H9 (cell line): Measurements from ENCODE around the gene CD28. TPM values are rescaled to one million over a fixed set of nuclear protein-coding genes. Genes with fewer than 3 reads are reported as not detected.

Experiments
- DNase-seq: peaks from one replicate; pipeline ENCODE4 v3.0.0-alpha.2; 2017
- H2AFZ ChIP-seq: one replicate; pipeline ENCODE4 v1.6.1; 2013; ENCODE audit warnings: mild to moderate bottlenecking, low read length, control low read depth, moderate library complexity
- H2AK5ac ChIP-seq: 2 replicates; pipeline ENCODE4 v1.6.1; 2013; ENCODE audit warnings: low read length, control low read depth, mixed read lengths; ENCODE audit not compliant: insufficient read length
- H2BK120ac ChIP-seq: one replicate; pipeline ENCODE4 v1.6.1; 2013; ENCODE audit warnings: low read depth, mild to moderate bottlenecking, low read length, control low read depth, inconsistent platforms; ENCODE audit not compliant: poor library complexity, severe bottlenecking
- H2BK12ac ChIP-seq: 2 replicates; pipeline ENCODE4 v1.6.1; 2013; ENCODE audit warnings: low read length, control low read depth, mixed read lengths, low read depth; ENCODE audit not compliant: insufficient read length
- H2BK15ac ChIP-seq: 2 replicates; pipeline ENCODE4 v1.6.1; 2013; ENCODE audit warnings: low read depth, low read length, control low read depth
- H2BK20ac ChIP-seq: one replicate; pipeline ENCODE4 v1.6.1; 2013; ENCODE audit warnings: low read depth, mild to moderate bottlenecking, low read length, control low read depth, inconsistent platforms; ENCODE audit not compliant: poor library complexity, severe bottlenecking
- H2BK5ac ChIP-seq: 2 replicates; pipeline ENCODE4 v1.6.1; 2013; ENCODE audit warnings: low read length, control low read depth, mixed read lengths; ENCODE audit not compliant: insufficient read length
- H3K14ac ChIP-seq: 2 replicates; pipeline ENCODE4 v1.6.1; 2013; ENCODE audit warnings: low read length, control low read depth; ENCODE audit not compliant: insufficient read depth
- H3K18ac ChIP-seq: 2 replicates; pipeline ENCODE4 v1.6.1; 2013; ENCODE audit warnings: low read depth, mild to moderate bottlenecking, mixed read lengths, low read length, control low read depth; ENCODE audit not compliant: insufficient read length
- H3K23ac ChIP-seq: 2 replicates; pipeline ENCODE4 v1.6.1; 2013; ENCODE audit warnings: low read length, control low read depth, mixed read lengths, low read depth; ENCODE audit not compliant: insufficient read length
- H3K23me2 ChIP-seq: 2 replicates; pipeline ENCODE4 v1.6.1; 2013; ENCODE audit warnings: low read depth, mild to moderate bottlenecking, mixed read lengths, low read length, control low read depth; ENCODE audit not compliant: insufficient read length, poor library complexity, severe bottlenecking
- H3K27ac ChIP-seq: 2 replicates; pipeline ENCODE4 v1.5.1; 2013; ENCODE audit warnings: low read length, control low read depth, mixed read lengths, low read depth; ENCODE audit not compliant: insufficient read length
- H3K27me3 ChIP-seq: 2 replicates; pipeline ENCODE4 v1.6.1; 2013; ENCODE audit warnings: low read length, control low read depth, inconsistent platforms; ENCODE audit not compliant: insufficient read depth
- H3K4ac ChIP-seq: 2 replicates; pipeline ENCODE4 v1.6.1; 2013; ENCODE audit warnings: low read depth, mild to moderate bottlenecking, control low read depth, inconsistent platforms, low read length, moderate library complexity
- H3K4me1 ChIP-seq: 2 replicates; pipeline ENCODE4 v1.6.1; 2013; ENCODE audit warnings: low read length, control low read depth, inconsistent platforms; ENCODE audit not compliant: insufficient read depth
- H3K4me2 ChIP-seq: 2 replicates; pipeline ENCODE4 v1.6.1; 2013; ENCODE audit warnings: low read length, control low read depth, mixed read lengths; ENCODE audit not compliant: insufficient read length, insufficient read depth
- H3K56ac ChIP-seq: 2 replicates; pipeline ENCODE4 v1.6.1; 2013; ENCODE audit warnings: low read depth, mild to moderate bottlenecking, mixed read lengths, low read length, control low read depth; ENCODE audit not compliant: insufficient read length
- H3K79me1 ChIP-seq: 2 replicates; pipeline ENCODE4 v1.6.1; 2013; ENCODE audit warnings: low read depth, mild to moderate bottlenecking, moderate library complexity, low read length, control low read depth, inconsistent platforms; ENCODE audit not compliant: insufficient read depth, poor library complexity, severe bottlenecking
- H3K79me2 ChIP-seq: 2 replicates; pipeline ENCODE4 v1.6.1; 2013; ENCODE audit warnings: low read length, control low read depth, inconsistent platforms; ENCODE audit not compliant: insufficient read depth
- H3K9ac ChIP-seq: 2 replicates; pipeline ENCODE4 v1.6.1; 2013; ENCODE audit warnings: low read length, control low read depth, mixed read lengths; ENCODE audit not compliant: insufficient read length; ENCODE audit errors: extremely low read depth
- H3K9me3 ChIP-seq: one replicate; pipeline ENCODE4 v1.6.1; 2013; ENCODE audit warnings: low read depth, low read length, inconsistent platforms; ENCODE audit not compliant: control insufficient read depth
- H3T11ph ChIP-seq: one replicate; pipeline ENCODE4 v1.6.1; 2013; ENCODE audit warnings: mild to moderate bottlenecking, low read length, control low read depth, inconsistent platforms
- H4K20me1 ChIP-seq: one replicate; pipeline ENCODE4 v1.6.1; 2013; ENCODE audit not compliant: control insufficient read depth, insufficient read length, insufficient read depth
- H4K5ac ChIP-seq: 2 replicates; pipeline ENCODE4 v1.6.1; 2013; ENCODE audit warnings: low read depth, mild to moderate bottlenecking, mixed read lengths, low read length, control low read depth; ENCODE audit not compliant: insufficient read length
- H4K8ac ChIP-seq: replicated peaks from 2 replicates; pipeline ENCODE4 v1.6.1; 2013; ENCODE audit warnings: low read length, control low read depth, mixed read lengths, low read depth; ENCODE audit not compliant: insufficient read length
- H4K91ac ChIP-seq: 2 replicates; pipeline ENCODE4 v1.6.1; 2013; ENCODE audit warnings: low read depth, mild to moderate bottlenecking, moderate library complexity, mixed read lengths, low read length, control low read depth; ENCODE audit not compliant: insufficient read length
- H3K27ac Mint-ChIP-seq, 3 experiments: 2 replicates in 2 of 3; 3 replicates in 1 of 3; pipeline ENCODE4 v1.8.0; 2020 to 2021; ENCODE audit warnings: mixed read lengths in 3 of 3, mild to moderate bottlenecking in 1 of 3, moderate library complexity in 1 of 3
- H3K27me3 Mint-ChIP-seq: 2 replicates; pipeline ENCODE4 v1.8.0; 2021; ENCODE audit warnings: low read depth, mild to moderate bottlenecking, moderate library complexity, mixed read lengths
- H3K36me3 Mint-ChIP-seq, 3 experiments: 2 replicates in 2 of 3; 3 replicates in 1 of 3; pipeline ENCODE4 v1.8.0; 2020 to 2021; ENCODE audit warnings: low read depth in 3 of 3, mixed read lengths in 3 of 3; ENCODE audit not compliant: insufficient read depth in 1 of 3
- H3K4me1 Mint-ChIP-seq, 2 experiments: 2 replicates each; pipeline ENCODE4 v1.8.0; 2020; ENCODE audit warnings: mixed read lengths in 2 of 2
- H3K4me3 Mint-ChIP-seq, 2 experiments: 2 replicates in 1 of 2; 3 replicates in 1 of 2; pipeline ENCODE4 v1.8.0; 2020 to 2021; ENCODE audit warnings: mild to moderate bottlenecking in 2 of 2, mixed read lengths in 2 of 2, moderate library complexity in 1 of 2
- H3K9me3 Mint-ChIP-seq, 2 experiments: 2 replicates in 1 of 2; 3 replicates in 1 of 2; pipeline ENCODE4 v1.8.0; 2020; ENCODE audit warnings: mild to moderate bottlenecking in 2 of 2, mixed read lengths in 2 of 2, moderate library complexity in 1 of 2
- WGBS: extraction: QIAGEN DNeasy Blood & Tissue Kit; methylation state at CpG from one replicate; pipeline ENCODE4 v1.1.7; 2013; ENCODE audit warnings: missing lambda C conversion rate, low lambda C conversion rate, mixed read lengths; ENCODE audit not compliant: insufficient read length; ENCODE audit errors: extremely low coverage; 5-methylcytosine and 5-hydroxymethylcytosine counted together
- total RNA-seq: library from RNA; stranded (reverse); gene quantifications from 2 replicates; pipeline ENCODE4 v1.2.1, GENCODE V29; 2021
- TF ChIP-seq, protein P1 (sequence below): fragments of 200-600 bp; sonication (generic); conservative IDR thresholded peaks from 3 replicates; pipeline ENCODE4 v1.8.0; 2021; ENCODE audit warnings: antibody characterized with exemption, mild to moderate bottlenecking

CD28 gene
- total RNA-seq, 1 experiment from 2014 or later: not detected

DNA sequence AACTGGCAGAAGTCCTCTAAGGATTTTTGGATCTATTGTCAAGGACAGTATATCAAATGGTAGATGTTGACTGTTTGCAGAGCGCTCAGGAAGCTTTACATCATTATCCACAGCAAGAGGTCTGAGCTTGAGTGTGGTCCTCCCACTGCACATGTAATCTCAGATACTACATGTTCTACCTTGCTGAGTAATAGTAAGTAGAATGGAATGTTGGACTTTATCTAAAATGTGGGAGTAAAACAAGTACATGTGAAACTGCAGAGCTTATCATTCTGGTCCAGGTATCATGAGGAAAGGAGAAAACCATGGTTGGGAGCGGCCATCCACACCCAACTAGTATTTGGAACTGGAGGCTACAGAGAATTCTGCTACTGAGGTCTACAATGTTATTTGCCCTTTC, 19.3 kb upstream of the CD28 start:
- no peaks in the 10 kb centered on the region for H3K27me3 ChIP-seq
- TF ChIP-seq, protein P1, sequence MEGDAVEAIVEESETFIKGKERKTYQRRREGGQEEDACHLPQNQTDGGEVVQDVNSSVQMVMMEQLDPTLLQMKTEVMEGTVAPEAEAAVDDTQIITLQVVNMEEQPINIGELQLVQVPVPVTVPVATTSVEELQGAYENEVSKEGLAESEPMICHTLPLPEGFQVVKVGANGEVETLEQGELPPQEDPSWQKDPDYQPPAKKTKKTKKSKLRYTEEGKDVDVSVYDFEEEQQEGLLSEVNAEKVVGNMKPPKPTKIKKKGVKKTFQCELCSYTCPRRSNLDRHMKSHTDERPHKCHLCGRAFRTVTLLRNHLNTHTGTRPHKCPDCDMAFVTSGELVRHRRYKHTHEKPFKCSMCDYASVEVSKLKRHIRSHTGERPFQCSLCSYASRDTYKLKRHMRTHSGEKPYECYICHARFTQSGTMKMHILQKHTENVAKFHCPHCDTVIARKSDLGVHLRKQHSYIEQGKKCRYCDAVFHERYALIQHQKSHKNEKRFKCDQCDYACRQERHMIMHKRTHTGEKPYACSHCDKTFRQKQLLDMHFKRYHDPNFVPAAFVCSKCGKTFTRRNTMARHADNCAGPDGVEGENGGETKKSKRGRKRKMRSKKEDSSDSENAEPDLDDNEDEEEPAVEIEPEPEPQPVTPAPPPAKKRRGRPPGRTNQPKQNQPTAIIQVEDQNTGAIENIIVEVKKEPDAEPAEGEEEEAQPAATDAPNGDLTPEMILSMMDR: no peak
- no peak overlapping the region for H2BK12ac ChIP-seq
- no peak overlapping the region for H2BK5ac ChIP-seq
- H4K20me1 ChIP-seq: no peaks in the 10 kb centered on the region
- H3K23ac ChIP-seq: no peak overlapping the region
- no peak overlapping the region for H3K27ac ChIP-seq
- H2BK20ac ChIP-seq: no peak overlapping the region
- no peak overlapping the region for H3T11ph ChIP-seq
- H3K79me1 ChIP-seq: no peaks in the 10 kb centered on the region
- WGBS: no CpG with 5 or more reads among the region's 2 CpGs
- no peak overlapping the region for H3K4ac ChIP-seq
- no peaks in the 10 kb centered on the region for H3K23me2 ChIP-seq
- Mint-ChIP-seq H3K9me3 (no peaks in the 10 kb centered on the region), H3K27ac (no peak overlapping the region), H3K27me3 (no peaks in the 10 kb centered on the region), H3K36me3 (no peaks in the 10 kb centered on the region), H3K4me3 (no peak overlapping the region), H3K4me1 (peaks cover 6 to 11% of the 10 kb centered on the region in 2 experiments)
- H4K5ac ChIP-seq: no peak overlapping the region
- H4K8ac ChIP-seq: no peak overlapping the region
- no peak overlapping the region for H3K14ac ChIP-seq
- no peak overlapping the region for H3K56ac ChIP-seq
- no peak overlapping the region for H3K9ac ChIP-seq
- no peak overlapping the region for H2AFZ ChIP-seq
- no peaks in the 10 kb centered on the region for H3K4me1 ChIP-seq
- no peaks in the 10 kb centered on the region for H3K79me2 ChIP-seq
- H2BK15ac ChIP-seq: no peak overlapping the region
- H2BK120ac ChIP-seq: no peak overlapping the region
- no peak overlapping the region for H4K91ac ChIP-seq
- no peak overlapping the region for H3K18ac ChIP-seq
- no peak for DNase-seq
- no peak overlapping the region for H3K4me2 ChIP-seq
- H3K9me3 ChIP-seq: no peaks in the 10 kb centered on the region
- H2AK5ac ChIP-seq: no peak overlapping the region
